Right forelimb (tissue), 1 donor: ENCODE measurements around the gene PAM16.

Experiments
- DNase-seq: peaks from one replicate; pipeline ENCODE4 v3.0.0-alpha.2; 2018

Gene PAM16

GRCh38 chr16:4370570-4371356 lies 19.6 kb upstream of the PAM16 start:
- peak; percentile 63 for DNase-seq

GRCh38 chr16:4370151-4370550 lies 19.0 kb upstream of the PAM16 start:
- no peak for DNase-seq

GRCh38 chr16:4369007-4369733 lies 18.0 kb upstream of the PAM16 start:
- no peak for DNase-seq

- DNase-seq, result no peak
Observed at GRCh38 chr16:4367393-4367856, 16.3 kb upstream of the PAM16 start.

GRCh38 chr16:4366016-4366415 lies 14.9 kb upstream of the PAM16 start:
- no peak for DNase-seq

GRCh38 chr16:4365615-4366014 lies 14.5 kb upstream of the PAM16 start:
- DNase-seq, result no peak

GRCh38 chr16:4365014-4365406 lies 13.9 kb upstream of the PAM16 start:
- DNase-seq, result no peak

- no peak for DNase-seq
Observed at GRCh38 chr16:4364196-4365013, 13.3 kb upstream of the PAM16 start.

- DNase-seq, result no peak
Observed at GRCh38 chr16:4362476-4363135, 11.5 kb upstream of the PAM16 start.

- no peak for DNase-seq
Observed at GRCh38 chr16:4361944-4362311, 10.8 kb upstream of the PAM16 start.

- DNase-seq, result no peak
Observed at GRCh38 chr16:4361033-4361943, 10.2 kb upstream of the PAM16 start.

- DNase-seq, result no peak
Observed at GRCh38 chr16:4360538-4361021, 9.5 kb upstream of the PAM16 start.

- DNase-seq, result no peak
Observed at GRCh38 chr16:4359914-4360313, 8.8 kb upstream of the PAM16 start.

GRCh38 chr16:4358831-4359561 lies 7.9 kb upstream of the PAM16 start:
- DNase-seq, result peak; percentile 80

- no peak for DNase-seq
Observed at GRCh38 chr16:4358236-4358635, 7.1 kb upstream of the PAM16 start.

- no peak for DNase-seq
Observed at GRCh38 chr16:4356820-4357219, 5.7 kb upstream of the PAM16 start.

- no peak for DNase-seq
Observed at GRCh38 chr16:4354512-4355409, 3.6 kb upstream of the PAM16 start.

GRCh38 chr16:4353675-4354074 lies 2.6 kb upstream of the PAM16 start:
- no peak for DNase-seq

GRCh38 chr16:4352843-4353242 lies 1.7 kb upstream of the PAM16 start:
- no peak for DNase-seq

- DNase-seq, result no peak
Observed at GRCh38 chr16:4351880-4352279, 759 bp upstream of the PAM16 start.
